Activated B cell treated with CpG ODN at 0.5 μM for 24 hours (primary cell): ENCODE data around the gene PTPN7. TPM values are rescaled to one million over a fixed set of nuclear protein-coding genes. Genes with fewer than 3 reads are reported as not detected.
A peak's percentile ranks its signal among the peaks of the same experiment; 100 is the strongest.
"Not testable (repeated sequence)": the region's sequence is repeated elsewhere in the genome, so short reads cannot be mapped to it uniquely, and the experiment has no call there.

Experiments
- ATAC-seq: fragments of 200-7000 bp; cut with Tn5 transposase; one replicate; pipeline ENCODE4 v1.10.0; 2021; ENCODE audit warnings: low read depth, mild to moderate bottlenecking, moderate library complexity
- CTCF ChIA-PET: fragments of 350-600 bp; sonication (Branson Sonifier 250); formaldehyde crosslinking; loops from one replicate; lab custom pipeline; 2021; ENCODE audit warnings: antibody characterized with exemption; lab: Charles Lee
- POLR2A ChIA-PET: fragments of 350-600 bp; sonication (Branson Sonifier 250); formaldehyde crosslinking; loops from one replicate; lab custom pipeline; 2021; ENCODE audit warnings: antibody characterized with exemption; lab: Charles Lee
- DNase-seq: peaks from one replicate; pipeline ENCODE4 v3.0.0; 2022
- H3K27ac Mint-ChIP-seq: one replicate; pipeline ENCODE4 v1.8.0; 2020; ENCODE audit warnings: mixed read lengths
- H3K27me3 Mint-ChIP-seq: one replicate; pipeline ENCODE4 v1.8.0; 2021; ENCODE audit warnings: mixed read lengths
- H3K36me3 Mint-ChIP-seq: one replicate; pipeline ENCODE4 v1.8.0; 2021; ENCODE audit warnings: low read depth, mixed read lengths
- H3K4me1 Mint-ChIP-seq: one replicate; pipeline ENCODE4 v1.8.0; 2021; ENCODE audit warnings: mixed read lengths
- H3K4me3 Mint-ChIP-seq: one replicate; pipeline ENCODE4 v1.8.0; 2020; ENCODE audit warnings: mild to moderate bottlenecking, mixed read lengths
- H3K9me3 Mint-ChIP-seq: one replicate; pipeline ENCODE4 v1.8.0; 2020; ENCODE audit warnings: mixed read lengths
- intact Hi-C: fragments of 100-400 bp; cut with micrococcal nuclease; formaldehyde crosslinking; loops from one replicate; pipeline ENCODE4 v1.15.1; 2024
- total RNA-seq: library from RNA; stranded (reverse); gene quantifications from 2 replicates; pipeline ENCODE4 v1.2.3, GENCODE V29; 2022
- TF ChIP-seq, protein P1 (sequence below): fragments of 200-600 bp; IDR thresholded peaks from one replicate; pipeline ENCODE4 v1.8.0; 2022; ENCODE audit warnings: antibody characterized with exemption, mild to moderate bottlenecking

PTPN7 gene
- total RNA-seq, 1 donor from 2014 or later = 31.0 TPM

DNA sequence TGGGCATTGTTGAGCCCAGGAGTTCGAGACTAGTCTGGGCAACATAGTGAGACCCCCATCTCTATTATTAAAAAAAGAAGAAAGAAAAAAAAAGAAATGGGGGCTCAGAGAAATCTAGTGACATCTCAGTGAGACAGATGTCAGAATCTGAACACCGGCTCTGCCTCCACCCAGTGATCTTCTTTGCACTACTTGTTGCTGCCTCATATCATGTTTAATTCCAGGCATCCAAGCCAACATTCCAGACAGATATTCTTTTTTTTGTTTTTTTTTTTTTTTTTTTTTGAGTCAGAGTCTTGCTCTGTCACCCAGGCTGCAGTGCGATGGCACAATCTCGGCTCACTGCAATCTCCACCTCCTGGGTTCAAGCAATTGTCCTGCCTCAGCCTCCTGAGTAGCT lies 10.8 kb downstream of the PTPN7 start:
- ATAC-seq (no peak), DNase-seq (no peak)
- TF ChIP-seq, protein P1, sequence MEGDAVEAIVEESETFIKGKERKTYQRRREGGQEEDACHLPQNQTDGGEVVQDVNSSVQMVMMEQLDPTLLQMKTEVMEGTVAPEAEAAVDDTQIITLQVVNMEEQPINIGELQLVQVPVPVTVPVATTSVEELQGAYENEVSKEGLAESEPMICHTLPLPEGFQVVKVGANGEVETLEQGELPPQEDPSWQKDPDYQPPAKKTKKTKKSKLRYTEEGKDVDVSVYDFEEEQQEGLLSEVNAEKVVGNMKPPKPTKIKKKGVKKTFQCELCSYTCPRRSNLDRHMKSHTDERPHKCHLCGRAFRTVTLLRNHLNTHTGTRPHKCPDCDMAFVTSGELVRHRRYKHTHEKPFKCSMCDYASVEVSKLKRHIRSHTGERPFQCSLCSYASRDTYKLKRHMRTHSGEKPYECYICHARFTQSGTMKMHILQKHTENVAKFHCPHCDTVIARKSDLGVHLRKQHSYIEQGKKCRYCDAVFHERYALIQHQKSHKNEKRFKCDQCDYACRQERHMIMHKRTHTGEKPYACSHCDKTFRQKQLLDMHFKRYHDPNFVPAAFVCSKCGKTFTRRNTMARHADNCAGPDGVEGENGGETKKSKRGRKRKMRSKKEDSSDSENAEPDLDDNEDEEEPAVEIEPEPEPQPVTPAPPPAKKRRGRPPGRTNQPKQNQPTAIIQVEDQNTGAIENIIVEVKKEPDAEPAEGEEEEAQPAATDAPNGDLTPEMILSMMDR = no peak
- Mint-ChIP-seq H3K27me3 (no peaks in the 10 kb centered on the region), H3K9me3 (no peaks in the 10 kb centered on the region), H3K4me1 (peaks cover 20% of the 10 kb centered on the region), H3K27ac (no peak overlapping the region), H3K4me3 (no peak overlapping the region), H3K36me3 (peaks cover 47% of the 10 kb centered on the region)
- intact Hi-C loops = loop anchor here (10.0 kb wide), 1 partner anchor 875 kb away; the partner anchor contains the start of gene PPFIA4
- CTCF ChIA-PET = no interaction called here
- POLR2A ChIA-PET = interaction anchor here (0.7 to 1.3 kb wide), 2 partner anchors 11 to 1516 kb away, joined by 3 to 8 read pairs; partner anchors contain the start of gene PTPN7

DNA sequence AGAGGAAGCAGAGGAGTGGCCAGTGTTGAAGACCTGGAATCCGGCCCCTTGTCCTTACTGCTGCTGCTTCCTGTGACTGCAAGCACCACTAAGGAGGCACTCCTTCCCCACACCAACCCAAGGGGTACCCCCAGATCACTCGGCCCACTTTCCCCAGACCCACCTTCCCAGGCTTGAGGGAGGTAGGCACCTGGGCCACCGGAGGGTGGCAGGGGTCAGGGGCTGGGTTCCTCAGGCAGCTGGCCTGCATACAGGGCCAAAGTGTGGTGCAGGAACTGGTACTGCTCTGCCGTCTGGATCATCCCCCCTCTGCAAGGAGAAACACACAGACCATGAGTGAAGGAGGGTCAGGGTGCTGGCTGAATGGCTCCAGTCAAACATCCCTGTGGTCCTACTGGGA lies 12.0 kb downstream of the PTPN7 start:
- ChIA-PET CTCF (no interaction called here), POLR2A (interaction anchor here (1.3 kb wide), 1 partner anchor 12 kb away, joined by 3 read pairs; the partner anchor contains the start of gene PTPN7)
- H3K4me3 Mint-ChIP-seq = no peak overlapping the region
- TF ChIP-seq, protein P1 = no peak
- no peak for DNase-seq
- peaks cover 22% of the 10 kb centered on the region for H3K4me1 Mint-ChIP-seq
- H3K36me3 Mint-ChIP-seq = peaks cover 45% of the 10 kb centered on the region
- H3K27ac Mint-ChIP-seq = no peak overlapping the region
- H3K9me3 Mint-ChIP-seq = no peaks in the 10 kb centered on the region
- no peak for ATAC-seq
- intact Hi-C loops = loop anchor here (10.0 kb wide), 1 partner anchor 876 kb away; the partner anchor contains the start of gene PPFIA4
- no peaks in the 10 kb centered on the region for H3K27me3 Mint-ChIP-seq

DNA sequence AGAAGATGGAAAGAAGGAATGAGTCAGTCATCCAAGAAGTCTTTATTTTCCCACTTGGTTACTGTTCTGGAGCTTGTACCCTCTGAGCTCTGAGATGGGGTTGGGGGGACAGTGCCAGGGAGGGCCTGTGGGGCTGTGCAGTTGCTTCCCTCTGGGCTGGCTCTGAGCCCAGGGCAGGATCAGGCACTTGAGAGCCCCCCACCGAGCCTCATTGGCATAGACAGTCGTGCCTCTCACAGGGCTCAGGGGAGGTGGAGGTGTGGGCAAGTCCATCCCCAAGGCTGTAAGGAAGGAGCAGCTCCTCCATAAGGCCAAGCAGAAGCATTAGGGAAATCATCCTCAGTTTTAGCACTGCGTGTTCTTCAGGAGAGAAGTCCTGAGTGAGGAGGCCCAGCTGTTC lies 13.4 kb downstream of the PTPN7 start:
- intact Hi-C loops = loop anchor here (10.0 kb wide), 1 partner anchor 878 kb away; the partner anchor contains the start of gene PPFIA4
- POLR2A ChIA-PET = interaction anchor here (0.5 to 1.2 kb wide), 2 partner anchors 9 to 183 kb away, joined by 3 to 12 read pairs; no protein-coding TSS in a partner anchor
- peaks cover 34% of the 10 kb centered on the region for H3K36me3 Mint-ChIP-seq

DNA sequence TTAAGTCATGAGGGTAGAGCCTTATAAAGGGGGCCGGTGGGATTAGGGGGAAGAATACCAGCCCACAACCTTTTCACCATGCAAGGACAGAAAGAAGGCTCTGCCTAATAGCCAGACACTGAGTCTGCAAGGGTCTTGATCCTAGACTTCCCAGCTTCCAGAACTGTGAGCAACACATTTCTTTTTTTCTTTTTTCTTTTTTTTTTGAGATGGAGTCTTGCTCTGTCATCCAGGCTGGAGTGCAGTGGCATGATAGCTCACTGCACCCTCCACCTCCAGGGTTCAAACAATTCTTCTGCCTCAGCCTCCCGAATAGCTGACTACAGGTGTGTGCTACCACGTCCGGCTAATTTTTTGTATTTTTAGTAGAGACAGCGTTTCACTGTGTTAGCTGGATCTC lies 14.1 kb downstream of the PTPN7 start:
- CTCF ChIA-PET = interaction anchor here (1.5 to 2.3 kb wide), 2 partner anchors 9 to 46 kb away, joined by 4 to 6 read pairs; partner anchors contain the start of gene LGR6

More for the DNA sequence above, 13.4 kb downstream of the PTPN7 start:
- Mint-ChIP-seq H3K27ac (no peak overlapping the region), H3K9me3 (no peaks in the 10 kb centered on the region), H3K4me3 (no peak overlapping the region), H3K4me1 (peaks cover 36% of the 10 kb centered on the region), H3K27me3 (no peaks in the 10 kb centered on the region)
- TF ChIP-seq, protein P1 = no peak
- no peak for DNase-seq
- CTCF ChIA-PET = interaction anchor here (1.3 to 2.3 kb wide), 2 partner anchors 14 to 46 kb away, joined by 4 to 6 read pairs; partner anchors contain the start of genes LGR6 and PTPN7
- no peak for ATAC-seq

DNA sequence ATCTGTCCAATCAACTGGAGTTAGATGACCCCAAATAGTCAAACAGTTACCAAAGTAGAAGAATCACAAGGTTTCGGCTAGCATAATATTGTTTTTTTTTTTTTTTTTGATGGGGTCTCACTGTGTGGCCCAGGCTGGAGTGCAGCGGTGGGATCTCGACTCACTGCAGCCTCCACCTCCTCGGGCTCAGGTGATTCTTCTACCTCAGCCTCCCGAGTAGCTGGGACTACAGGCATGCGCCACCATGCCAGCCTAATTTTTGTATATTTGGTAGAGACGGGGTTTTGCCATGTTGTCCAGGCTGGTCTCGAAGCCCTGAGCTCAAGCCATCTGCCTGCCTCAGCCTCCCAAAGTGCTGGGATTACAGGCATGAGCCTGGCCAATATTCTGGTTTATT lies 14.7 kb downstream of the PTPN7 start:
- Mint-ChIP-seq H3K4me3 (peak overlapping the region; percentile 85), H3K27ac (peak overlapping the region; percentile 77), H3K36me3 (peaks cover 28% of the 10 kb centered on the region), H3K4me1 (peaks cover 43% of the 10 kb centered on the region)
- intact Hi-C loops = loop anchor here (10.0 kb wide), 1 partner anchor 879 kb away; the partner anchor contains the start of gene PPFIA4
- CTCF ChIA-PET = interaction anchor here (1.5 to 2.3 kb wide), 2 partner anchors 9 to 47 kb away, joined by 4 to 6 read pairs; partner anchors contain the start of gene LGR6
- DNase-seq, H3K9me3 Mint-ChIP-seq, H3K27me3 Mint-ChIP-seq, ATAC-seq, POLR2A ChIA-PET: not testable (repeated sequence)

More for the DNA sequence above, 14.1 kb downstream of the PTPN7 start:
- Mint-ChIP-seq H3K27me3 (no peaks in the 10 kb centered on the region), H3K4me3 (peak overlapping the region; percentile 38), H3K9me3 (no peaks in the 10 kb centered on the region), H3K36me3 (peaks cover 30% of the 10 kb centered on the region), H3K27ac (no peak overlapping the region), H3K4me1 (peaks cover 40% of the 10 kb centered on the region)
- intact Hi-C loops = loop anchor here (10.0 kb wide), 1 partner anchor 879 kb away; the partner anchor contains the start of gene PPFIA4
- TF ChIP-seq, protein P1 = no peak
- no peak for ATAC-seq
- DNase-seq = no peak
- POLR2A ChIA-PET = interaction anchor here (0.5 to 1.2 kb wide), 2 partner anchors 10 to 182 kb away, joined by 3 to 12 read pairs; no protein-coding TSS in a partner anchor
